GM12891 (cell line): ENCODE measurements around the gene DPH6.
"Not testable (repeated sequence)": the region's sequence is repeated elsewhere in the genome, so short reads cannot be mapped to it uniquely, and the experiment has no call there.

Experiments
- DNase-seq: peaks from one replicate; pipeline ENCODE4 v3.0.0; 2011; ENCODE audit warnings: low spot score; ENCODE audit not compliant: insufficient read length
- FAIRE-seq: peaks from 2 replicates; lab custom pipeline; 2011; peaks lifted over from hg19 to GRCh38; lab: Jason Lieb, UNC
- PAX5 ChIP-seq: IDR thresholded peaks from 2 replicates; pipeline ENCODE4 v1.6.1; 2011; ENCODE audit warnings: low read length, moderate library complexity, mild to moderate bottlenecking; ENCODE audit not compliant: insufficient read depth, severe bottlenecking
- POLR2A ChIP-seq: IDR thresholded peaks from 2 replicates; pipeline ENCODE4 v1.6.1; 2011; ENCODE audit warnings: low read depth, low read length, control low read depth
- POLR2AphosphoS5 ChIP-seq: IDR thresholded peaks from 2 replicates; pipeline ENCODE4 v1.6.1; 2011; ENCODE audit warnings: low read depth, low read length, control low read depth
- POU2F2 ChIP-seq: IDR thresholded peaks from 2 replicates; pipeline ENCODE4 v1.6.1; 2011; ENCODE audit warnings: low read depth, mild to moderate bottlenecking, control low read depth, low read length, moderate library complexity
- SPI1 ChIP-seq: IDR thresholded peaks from 2 replicates; pipeline ENCODE4 v1.6.1; 2011; ENCODE audit warnings: low read depth, low read length, control low read depth
- TAF1 ChIP-seq: IDR thresholded peaks from 2 replicates; pipeline ENCODE4 v1.6.1; 2011; ENCODE audit warnings: low read depth, low read length, control low read depth

The DPH6 gene

GRCh38 chr15:35427496-35427895 is 118.5 kb downstream of the DPH6 start:
- no peak for FAIRE-seq
- DNase-seq: no peak
- TF ChIP-seq PAX5 (no peak), TAF1 (no peak), POLR2A (no peak), POU2F2 (no peak)

- TF ChIP-seq POLR2AphosphoS5 (no peak), POLR2A (no peak), SPI1 (no peak), TAF1 (no peak), PAX5 (no peak), POU2F2 (no peak)
- DNase-seq (no peak), FAIRE-seq (no peak)
Measured at GRCh38 chr15:35427091-35427490, 118.9 kb downstream of the DPH6 start.

GRCh38 chr15:35410775-35411174 is 135.2 kb downstream of the DPH6 start:
- TF ChIP-seq SPI1 (no peak), TAF1 (no peak), POLR2A (no peak), POLR2AphosphoS5 (no peak), POU2F2 (no peak), PAX5 (no peak)
- FAIRE-seq: no peak
- no peak for DNase-seq

- DNase-seq: no peak
- TF ChIP-seq TAF1: no peak
- TF ChIP-seq POLR2A: no peak
- TF ChIP-seq POLR2AphosphoS5: no peak
- no peak for TF ChIP-seq PAX5
- no peak for TF ChIP-seq POU2F2
- no peak for TF ChIP-seq SPI1
- FAIRE-seq: no peak
Measured at GRCh38 chr15:35399901-35400300, 146.1 kb downstream of the DPH6 start.

- DNase-seq: no peak
- FAIRE-seq: no peak
- TF ChIP-seq PAX5 (no peak), TAF1 (no peak)
Measured at GRCh38 chr15:35397027-35397426, 148.9 kb downstream of the DPH6 start.

- DNase-seq: no peak
- TF ChIP-seq TAF1: no peak
- no peak for TF ChIP-seq POLR2A
- no peak for TF ChIP-seq SPI1
- TF ChIP-seq PAX5: no peak
- TF ChIP-seq POU2F2: no peak
- no peak for TF ChIP-seq POLR2AphosphoS5
Measured at GRCh38 chr15:35394416-35394815, 151.5 kb downstream of the DPH6 start.

GRCh38 chr15:35393398-35393797 is 152.6 kb downstream of the DPH6 start:
- DNase-seq: no peak
- TF ChIP-seq TAF1: no peak
- no peak for TF ChIP-seq POU2F2
- TF ChIP-seq SPI1: no peak
- no peak for TF ChIP-seq POLR2AphosphoS5
- TF ChIP-seq PAX5: no peak
- no peak for TF ChIP-seq POLR2A
- no peak for FAIRE-seq

More at GRCh38 chr15:35394416-35394815, 151.5 kb downstream of the DPH6 start:
- no peak for FAIRE-seq

- not testable (repeated sequence) for DNase-seq
Measured at GRCh38 chr15:35391408-35391984, 154.5 kb downstream of the DPH6 start.

GRCh38 chr15:35383506-35383905 is 162.5 kb downstream of the DPH6 start:
- TF ChIP-seq POU2F2 (no peak), SPI1 (no peak), TAF1 (no peak), POLR2A (no peak), POLR2AphosphoS5 (no peak), PAX5 (no peak)
- no peak for DNase-seq
- no peak for FAIRE-seq

More at GRCh38 chr15:35391408-35391984, 154.5 kb downstream of the DPH6 start:
- not testable (repeated sequence) for FAIRE-seq

- TF ChIP-seq POLR2A (no peak), SPI1 (no peak), POU2F2 (no peak), PAX5 (no peak), TAF1 (no peak), POLR2AphosphoS5 (no peak)
- DNase-seq: no peak
- FAIRE-seq: no peak
Measured at GRCh38 chr15:35381328-35381727, 164.6 kb downstream of the DPH6 start.

GRCh38 chr15:35379972-35380371 is 166.0 kb downstream of the DPH6 start:
- DNase-seq (no peak), FAIRE-seq (no peak)
- TF ChIP-seq POU2F2: no peak

- DNase-seq, FAIRE-seq: not testable (repeated sequence)
Measured at GRCh38 chr15:35378454-35378853, 167.5 kb downstream of the DPH6 start.
